HL-60/S4 (cell line): ENCODE results near the gene RLN1.
"Not testable (repeated sequence)": the region's sequence is repeated elsewhere in the genome, so short reads cannot be mapped to it uniquely, and the experiment has no call there.

Experiments used
- in situ Hi-C: fragments of 300-500 bp; cut with MboI; formaldehyde crosslinking; loops from 2 replicates; pipeline ENCODE4 v1.14.3; 2022; ENCODE audit warnings: low sequenced_read_pairs

The RLN1 gene

GRCh38 chr9:5326187-5326586, 13.5 kb downstream of the RLN1 start:
- in situ Hi-C loops, result no loop called here

DNA sequence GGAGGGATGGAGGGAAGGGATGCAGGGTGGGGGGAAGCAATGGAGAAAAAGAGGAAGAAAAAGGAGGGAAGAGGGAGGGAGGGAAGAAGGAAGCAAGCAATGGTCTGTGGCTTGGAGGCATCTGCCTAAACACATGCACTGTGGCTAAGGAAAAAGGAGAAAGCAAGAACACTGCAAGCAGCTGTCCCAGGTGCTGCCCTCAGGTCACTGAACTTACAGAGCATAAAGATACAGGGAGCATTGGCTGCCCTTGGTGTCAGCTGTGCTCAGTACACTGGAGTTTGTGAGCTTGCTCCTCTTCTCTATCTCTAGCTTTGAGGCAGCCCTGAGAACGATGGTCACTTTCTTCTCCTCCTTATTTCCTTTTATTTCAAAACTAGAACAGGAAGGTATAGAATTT, 18.1 kb downstream of the RLN1 start:
- in situ Hi-C loops, result not testable (repeated sequence)

DNA sequence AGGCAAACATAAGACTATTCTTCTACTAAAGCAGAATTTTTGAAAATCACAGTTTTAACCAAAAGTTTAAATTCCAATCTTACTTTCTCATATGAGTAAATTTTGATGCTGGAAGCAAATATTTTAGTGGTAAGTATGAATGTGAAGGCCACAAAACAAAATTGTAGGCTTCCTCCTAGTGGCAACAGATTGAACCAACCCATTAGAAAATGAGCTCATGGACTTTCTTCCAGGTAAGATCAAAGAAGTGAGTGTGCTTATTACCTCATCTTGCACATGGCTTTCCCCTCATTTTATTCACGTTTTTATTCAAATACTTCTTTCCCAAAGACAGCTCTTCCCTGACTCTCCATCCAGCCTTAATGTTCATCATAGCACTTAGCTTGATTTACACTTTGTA, 18.6 kb downstream of the RLN1 start:
- in situ Hi-C loops, result no loop called here

DNA sequence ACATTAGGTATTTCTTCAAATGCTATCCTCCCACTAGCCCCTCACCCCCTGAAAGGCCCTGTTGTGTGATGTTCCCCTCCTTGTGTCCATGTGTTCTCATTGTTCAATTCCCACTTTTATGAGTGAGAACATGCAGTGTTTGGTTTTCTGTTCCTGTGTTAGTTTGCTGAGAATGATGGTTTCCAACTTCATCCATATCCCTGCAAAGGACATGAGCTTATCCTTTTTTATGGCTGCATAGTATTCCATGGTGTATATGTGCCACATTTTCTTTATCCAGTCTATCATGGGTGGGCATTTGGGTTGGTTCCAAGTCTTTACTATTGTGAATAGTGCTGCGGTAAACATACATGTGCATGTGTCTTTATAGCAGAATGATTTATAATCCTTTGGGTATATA, 23.3 kb downstream of the RLN1 start:
- in situ Hi-C loops, result not testable (repeated sequence)

DNA sequence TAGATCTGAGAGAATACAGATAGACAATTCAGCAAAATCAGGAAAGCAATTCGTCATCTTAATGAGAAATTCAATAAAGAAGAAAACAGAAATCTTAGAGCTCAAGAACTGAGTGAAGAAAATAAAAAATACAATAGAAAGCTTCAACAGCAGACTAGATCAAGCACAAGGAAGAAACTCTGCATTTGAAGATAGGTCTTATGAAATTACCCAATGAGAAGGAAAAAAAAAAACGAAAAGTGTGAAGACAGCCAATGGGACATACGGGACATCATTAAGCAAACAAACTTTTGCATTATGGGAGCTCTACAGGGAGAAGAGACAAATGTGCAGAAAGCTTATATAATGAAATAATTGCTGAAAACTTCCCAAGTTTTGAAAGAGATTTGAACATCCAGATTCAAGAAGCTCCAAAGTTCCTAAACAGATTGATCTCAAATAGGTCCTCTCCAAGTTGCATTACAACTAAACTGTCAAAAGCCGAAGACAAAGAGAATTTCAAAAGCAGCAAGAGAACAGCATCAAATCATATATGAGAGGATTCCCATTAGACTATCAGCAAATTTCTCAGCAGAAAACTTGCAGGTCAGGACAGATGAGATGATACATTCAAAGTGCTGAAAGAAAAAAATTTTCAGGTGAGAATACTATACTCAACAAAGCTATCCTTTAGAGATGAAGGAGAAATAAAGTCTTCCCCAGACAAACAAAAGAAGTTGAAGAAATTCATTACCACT, 24.3 kb downstream of the RLN1 start:
- in situ Hi-C loops, result no loop called here

GRCh38 chr9:5310851-5311250, 28.8 kb downstream of the RLN1 start:
- in situ Hi-C loops, result no loop called here

DNA sequence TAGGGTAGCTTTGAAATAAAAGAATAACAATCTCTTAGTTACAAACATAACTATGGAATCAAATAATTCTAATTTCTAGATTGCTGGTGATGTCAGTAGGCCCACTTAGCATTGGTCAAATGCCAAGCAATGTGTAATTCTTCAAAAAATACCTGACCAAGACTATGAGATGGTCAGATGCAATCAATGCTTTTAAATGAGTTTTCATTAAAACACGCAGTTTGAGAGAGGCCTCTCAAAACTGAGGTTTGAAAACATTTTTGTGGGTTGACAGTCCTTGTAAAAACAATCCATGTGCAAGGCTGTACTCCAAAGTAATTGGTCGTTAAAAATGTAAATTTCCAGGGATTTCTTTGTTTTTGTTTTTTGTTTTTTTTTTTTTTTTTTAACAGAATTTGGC, 33.9 kb downstream of the RLN1 start:
- in situ Hi-C loops, result no loop called here

DNA sequence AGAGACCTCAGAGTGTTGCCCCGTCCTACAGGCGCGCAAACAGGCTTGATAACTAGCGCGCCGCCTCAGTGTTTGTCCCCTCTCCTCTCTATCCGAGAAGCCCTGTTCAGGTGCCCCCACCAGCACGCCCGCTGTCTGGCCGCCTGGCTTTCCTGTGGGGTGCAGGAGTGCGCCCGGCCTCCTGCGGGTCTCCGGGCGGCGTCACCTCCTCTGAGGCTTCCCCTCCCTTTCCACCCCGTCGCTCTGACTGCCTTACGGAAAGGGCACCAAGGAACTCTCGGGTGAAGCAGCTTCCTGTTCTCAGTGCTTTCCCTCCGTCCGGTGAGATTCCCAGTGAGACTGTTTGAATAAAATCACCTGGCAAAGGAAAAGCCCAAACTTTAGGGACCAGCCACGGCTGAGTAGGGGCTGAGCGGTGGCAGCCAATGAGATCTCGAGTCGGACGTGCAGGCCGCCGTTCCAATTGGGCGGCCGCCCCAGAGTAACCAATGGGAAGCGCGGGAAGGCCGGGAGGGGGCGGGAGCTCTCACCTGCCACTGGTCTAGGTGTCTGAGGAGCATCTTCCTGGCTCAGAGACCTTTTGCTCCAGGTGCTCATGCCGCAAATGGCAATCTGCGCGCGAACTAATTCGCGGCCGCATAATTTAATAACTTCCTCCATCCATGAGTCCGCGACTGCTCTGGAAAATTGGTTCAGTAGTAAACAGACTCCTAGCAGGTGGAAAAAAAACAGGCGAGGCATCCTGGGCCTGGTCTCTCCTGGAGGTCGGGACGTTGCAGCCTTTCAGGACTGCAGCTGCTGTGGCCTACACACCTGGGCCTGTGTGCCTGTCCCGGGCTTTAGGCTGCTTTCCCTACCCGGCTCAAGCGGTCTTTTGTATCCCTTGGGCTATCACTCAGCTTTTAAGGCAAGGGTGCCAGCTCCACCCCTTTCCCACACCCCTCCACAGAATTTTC, 35.6 kb downstream of the RLN1 start, which contains the start of gene RLN2:
Gene RLN2 (minus strand): TSS at position 877 of the 956 bp plus-strand sequence. CDS start 136 bp downstream, at position 741.
- in situ Hi-C loops, result not testable (repeated sequence)

- in situ Hi-C loops, result no loop called here
Observed at GRCh38 chr9:5301544-5301943, 38.1 kb downstream of the RLN1 start.

DNA sequence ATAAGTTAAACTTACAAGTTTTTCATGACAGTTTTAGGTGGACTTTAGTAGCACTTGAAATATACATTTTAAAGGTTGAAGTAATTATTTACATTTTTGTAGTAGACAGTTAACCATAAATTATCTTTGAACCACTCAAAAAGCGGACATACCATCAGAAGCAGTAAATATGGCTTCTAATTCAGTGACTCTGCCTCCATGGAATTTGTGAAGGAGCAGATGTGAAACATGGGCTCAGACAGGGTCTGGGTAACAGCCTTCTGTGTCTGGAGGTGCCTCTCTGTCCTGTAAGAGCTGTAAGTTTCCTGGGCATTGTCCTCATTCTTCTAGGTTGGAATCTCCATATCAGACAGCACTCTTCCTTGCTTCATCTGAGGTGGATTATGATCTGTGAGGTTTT, 47.5 kb downstream of the RLN1 start:
- in situ Hi-C loops, result no loop called here

DNA sequence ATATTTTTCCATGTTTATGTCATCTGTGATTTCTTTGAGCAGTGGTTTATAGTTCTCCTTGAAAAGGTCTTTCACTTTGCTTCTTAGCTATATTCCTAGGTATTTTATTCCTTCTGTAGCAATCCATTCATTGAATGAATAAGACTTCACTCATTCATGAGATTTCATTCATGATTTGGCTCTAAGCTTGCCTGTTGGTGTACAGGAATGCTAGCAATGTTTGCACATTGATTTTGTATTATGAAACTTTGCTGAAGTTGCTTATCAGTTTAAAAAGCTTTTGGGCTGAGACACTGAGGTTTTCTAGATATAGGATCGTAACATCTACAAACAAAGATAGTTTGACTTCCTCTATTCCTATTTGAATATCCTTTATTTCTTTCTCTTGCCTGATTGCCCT, 51.1 kb downstream of the RLN1 start:
- in situ Hi-C loops, result no loop called here

GRCh38 chr9:5286262-5286661, 53.4 kb downstream of the RLN1 start:
- in situ Hi-C loops, result no loop called here
